Measurements from ENCODE around the gene CYP24A1. TPM values are rescaled to one million over a fixed set of nuclear protein-coding genes. Genes with fewer than 3 reads are reported as not detected.

The CYP24A1 gene
- polyA plus RNA-seq, 1 donor from 2014 or later = 0.12 TPM

- no peak overlapping the region for H3K9ac ChIP-seq (ENCODE audit: low read length)
- H3K36me3 ChIP-seq (ENCODE audit: insufficient read depth, low read length) = no peaks in the 10 kb centered on the region
- no peaks in the 10 kb centered on the region for H3K27me3 ChIP-seq (ENCODE audit: insufficient read depth, low read depth, low read length)
- H4K20me1 ChIP-seq (ENCODE audit: insufficient read depth) = no peaks in the 10 kb centered on the region
- TF ChIP-seq EP300 (conservative IDR thresholded peaks at IDR 0.05; ENCODE audit: poor library complexity, severe bottlenecking) = no peak
- no peaks in the 10 kb centered on the region for H3K9me2 ChIP-seq (ENCODE audit: insufficient read depth, low read length)
- H3K4me3 ChIP-seq (ENCODE audit: low read length) = no peak overlapping the region
- no peak overlapping the region for H2AFZ ChIP-seq (ENCODE audit: low read depth, low read length)
- H3K27ac ChIP-seq (ENCODE audit: low read length) = no peak overlapping the region
- H3K79me2 ChIP-seq (replicated peaks; ENCODE audit: insufficient read depth, low read length) = no peaks in the 10 kb centered on the region
- H3K4me2 ChIP-seq (ENCODE audit: low read length) = no peak overlapping the region
- H3K9me3 ChIP-seq (ENCODE audit: low read length) = no peaks in the 10 kb centered on the region
- no peaks in the 10 kb centered on the region for H3F3A ChIP-seq (ENCODE audit: insufficient read depth, low read length, poor library complexity, severe bottlenecking)
Measured at GRCh38 chr20:54119744-54120143, 54.0 kb downstream of the CYP24A1 start.

GRCh38 chr20:54118220-54119001 lies 55.4 kb downstream of the CYP24A1 start:
- H3F3A ChIP-seq (ENCODE audit: insufficient read depth, low read length, poor library complexity, severe bottlenecking) = no peaks in the 10 kb centered on the region
- H3K27ac ChIP-seq (ENCODE audit: low read length) = no peak overlapping the region
- no peaks in the 10 kb centered on the region for H3K9me2 ChIP-seq (ENCODE audit: insufficient read depth, low read length)
- no peak overlapping the region for H2AFZ ChIP-seq (ENCODE audit: low read depth, low read length)
- no peak overlapping the region for H3K4me2 ChIP-seq (ENCODE audit: low read length)
- no peaks in the 10 kb centered on the region for H3K79me2 ChIP-seq (replicated peaks; ENCODE audit: insufficient read depth, low read length)
- H3K9me3 ChIP-seq (ENCODE audit: low read length) = no peaks in the 10 kb centered on the region
- no peak for TF ChIP-seq EP300 (conservative IDR thresholded peaks at IDR 0.05; ENCODE audit: poor library complexity, severe bottlenecking)
- no peak for TF ChIP-seq TAF1 (IDR thresholded peaks at IDR 0.05; ENCODE audit: low read depth)
- H3K36me3 ChIP-seq (ENCODE audit: insufficient read depth, low read length) = no peaks in the 10 kb centered on the region
- no peaks in the 10 kb centered on the region for H3K27me3 ChIP-seq (ENCODE audit: insufficient read depth, low read depth, low read length)
- H3K4me3 ChIP-seq (ENCODE audit: low read length) = no peak overlapping the region
- H3K9ac ChIP-seq (ENCODE audit: low read length) = no peak overlapping the region
- no peaks in the 10 kb centered on the region for H4K20me1 ChIP-seq (ENCODE audit: insufficient read depth)

- Histone ChIP-seq H3K79me2 (replicated peaks; ENCODE audit: insufficient read depth, low read length) (no peaks in the 10 kb centered on the region), H3K4me3 (ENCODE audit: low read length) (no peak overlapping the region)
- no peak for TF ChIP-seq CTCF (IDR thresholded peaks at IDR 0.05; ENCODE audit: poor library complexity, severe bottlenecking)
Measured at GRCh38 chr20:54116550-54117235, 57.1 kb downstream of the CYP24A1 start.

GRCh38 chr20:54115172-54115854 lies 58.5 kb downstream of the CYP24A1 start:
- no peaks in the 10 kb centered on the region for H3K79me2 ChIP-seq (replicated peaks; ENCODE audit: insufficient read depth, low read length)
- H3K4me3 ChIP-seq (ENCODE audit: low read length) = no peak overlapping the region
- no peaks in the 10 kb centered on the region for H3K36me3 ChIP-seq (ENCODE audit: insufficient read depth, low read length)
- no peak overlapping the region for H3K9ac ChIP-seq (ENCODE audit: low read length)
- no peaks in the 10 kb centered on the region for H3K9me3 ChIP-seq (ENCODE audit: low read length)
- H4K20me1 ChIP-seq (ENCODE audit: insufficient read depth) = no peaks in the 10 kb centered on the region
- H3F3A ChIP-seq (ENCODE audit: insufficient read depth, low read length, poor library complexity, severe bottlenecking) = no peaks in the 10 kb centered on the region
- H2AFZ ChIP-seq (ENCODE audit: low read depth, low read length) = no peak overlapping the region
- no peaks in the 10 kb centered on the region for H3K9me2 ChIP-seq (ENCODE audit: insufficient read depth, low read length)
- no peak overlapping the region for H3K4me2 ChIP-seq (ENCODE audit: low read length)
- no peak overlapping the region for H3K27ac ChIP-seq (ENCODE audit: low read length)
- H3K27me3 ChIP-seq (ENCODE audit: insufficient read depth, low read depth, low read length) = no peaks in the 10 kb centered on the region
- TF ChIP-seq EP300 (conservative IDR thresholded peaks at IDR 0.05; ENCODE audit: poor library complexity, severe bottlenecking) (no peak), POLR2AphosphoS5 (IDR thresholded peaks at IDR 0.05) (no peak), EZH2 (IDR thresholded peaks at IDR 0.05; ENCODE audit: borderline replicate concordance, insufficient read depth, low read length, poor library complexity, severe bottlenecking) (no peak), TAF1 (IDR thresholded peaks at IDR 0.05; ENCODE audit: low read depth) (no peak), MXI1 (conservative IDR thresholded peaks at IDR 0.05; ENCODE audit: poor library complexity, severe bottlenecking) (no peak), SMC3 (conservative IDR thresholded peaks at IDR 0.05; ENCODE audit: poor library complexity) (no peak), CTCF (IDR thresholded peaks at IDR 0.05; ENCODE audit: poor library complexity, severe bottlenecking) (no peak)

More at GRCh38 chr20:54116550-54117235, 57.1 kb downstream of the CYP24A1 start:
- H3K9ac ChIP-seq (ENCODE audit: low read length) = no peak overlapping the region
- no peaks in the 10 kb centered on the region for H3F3A ChIP-seq (ENCODE audit: insufficient read depth, low read length, poor library complexity, severe bottlenecking)
- no peaks in the 10 kb centered on the region for H4K20me1 ChIP-seq (ENCODE audit: insufficient read depth)
- H3K36me3 ChIP-seq (ENCODE audit: insufficient read depth, low read length) = no peaks in the 10 kb centered on the region
- H3K27ac ChIP-seq (ENCODE audit: low read length) = no peak overlapping the region
- H3K4me2 ChIP-seq (ENCODE audit: low read length) = no peak overlapping the region
- H3K9me2 ChIP-seq (ENCODE audit: insufficient read depth, low read length) = no peaks in the 10 kb centered on the region
- no peak overlapping the region for H2AFZ ChIP-seq (ENCODE audit: low read depth, low read length)
- H3K27me3 ChIP-seq (ENCODE audit: insufficient read depth, low read depth, low read length) = no peaks in the 10 kb centered on the region
- no peaks in the 10 kb centered on the region for H3K9me3 ChIP-seq (ENCODE audit: low read length)
